GM18520 (cell line): ENCODE measurements around the gene CCNQ.
A peak's percentile ranks its signal among the peaks of the same experiment; 100 is the strongest.

ENCODE experiments used
- ATAC-seq: cut with Tn5 transposase; IDR thresholded peaks from one replicate; pipeline ENCODE4 v1.9.1; 2021; ENCODE audit not compliant: unreplicated experiment

The CCNQ gene

GRCh38 chrX:153598541-153599191 lies at the start of gene CCNQ:
TSS of gene CCNQ (minus strand) at chrX:153599139. CDS start at chrX:153599073, 66 bp downstream.
- peak; percentile 34 for ATAC-seq

GRCh38 chrX:153647461-153648357 lies 48.8 kb upstream of the CCNQ start:
- ATAC-seq: no peak

GRCh38 chrX:153646620-153647373 lies 47.9 kb upstream of the CCNQ start, which contains the start of gene DUSP9:
TSS of gene DUSP9 (plus strand) at chrX:153647203. CDS start at chrX:153647954, 751 bp downstream.
- ATAC-seq: no peak

- ATAC-seq: no peak
Measured at GRCh38 chrX:153645921-153646488, 47.1 kb upstream of the CCNQ start.

- no peak for ATAC-seq
Measured at GRCh38 chrX:153645151-153645550, 46.2 kb upstream of the CCNQ start.

GRCh38 chrX:153644356-153645125 lies 45.6 kb upstream of the CCNQ start:
- no peak for ATAC-seq

- ATAC-seq: no peak
Measured at GRCh38 chrX:153643431-153644351, 44.8 kb upstream of the CCNQ start.

- ATAC-seq: no peak
Measured at GRCh38 chrX:153642655-153643430, 43.9 kb upstream of the CCNQ start.

GRCh38 chrX:153642051-153642654 lies 43.2 kb upstream of the CCNQ start:
- ATAC-seq: no peak

GRCh38 chrX:153641627-153642026 lies 42.7 kb upstream of the CCNQ start:
- ATAC-seq: no peak

- no peak for ATAC-seq
Measured at GRCh38 chrX:153640736-153641575, 42.0 kb upstream of the CCNQ start.

GRCh38 chrX:153640045-153640686 lies 41.2 kb upstream of the CCNQ start:
- ATAC-seq: no peak

- no peak for ATAC-seq
Measured at GRCh38 chrX:153639177-153640044, 40.5 kb upstream of the CCNQ start.

GRCh38 chrX:153638436-153639176 lies 39.7 kb upstream of the CCNQ start:
- ATAC-seq: no peak

GRCh38 chrX:153638041-153638371 lies 39.1 kb upstream of the CCNQ start:
- no peak for ATAC-seq
